OCI-M2 (cell line): ENCODE measurements around the gene FASN.

Experiments used
- DNase-seq: peaks from one replicate; lab custom pipeline; 2025; ENCODE audit not compliant: unreplicated experiment; lab: John Stamatoyannopoulos, UW

The FASN gene

GRCh38 chr17:82078433-82078832, 19.6 kb downstream of the FASN start:
- no peak for DNase-seq

GRCh38 chr17:82077617-82078358, 20.2 kb downstream of the FASN start:
- no peak for DNase-seq

DNA sequence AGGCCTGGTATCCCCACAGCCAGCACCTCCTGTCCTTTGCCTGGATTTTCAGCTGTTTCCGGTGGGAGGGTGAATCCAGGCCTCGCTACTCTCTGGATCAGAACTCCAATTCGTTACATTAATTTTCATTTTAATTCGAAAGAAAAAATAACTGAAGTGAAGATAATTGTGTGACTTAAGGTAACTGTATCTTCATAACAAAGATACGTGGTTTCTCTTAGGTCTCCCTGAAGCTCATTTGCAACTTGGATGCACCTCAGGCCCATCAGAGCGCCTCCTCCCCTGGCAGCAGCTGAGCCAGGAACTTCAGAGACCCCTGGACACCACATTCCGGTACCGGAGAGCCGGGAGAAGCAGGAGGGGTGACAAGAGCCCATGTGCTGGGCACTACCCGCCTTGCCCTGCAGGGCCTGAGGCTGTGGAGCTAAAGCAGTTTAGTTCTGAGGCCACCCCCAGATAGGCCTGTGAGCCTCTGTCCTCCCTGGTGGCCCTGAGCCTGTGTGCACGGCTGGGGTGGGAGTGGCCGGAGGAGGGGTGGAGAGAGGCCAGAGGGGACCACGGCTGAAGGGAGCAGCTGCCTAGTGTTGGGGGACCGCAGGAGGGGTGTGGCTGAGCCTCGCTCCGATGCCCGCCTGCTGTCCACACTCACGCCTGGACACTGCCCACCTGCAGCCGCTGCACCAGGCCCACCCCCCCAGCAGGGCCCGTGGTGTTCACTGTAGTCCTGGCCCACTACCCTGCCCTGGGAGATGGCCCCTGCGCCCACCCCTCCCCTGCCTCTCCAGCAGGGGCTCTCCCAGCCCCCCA, 21.0 kb downstream of the FASN start:
- no peak for DNase-seq

DNA sequence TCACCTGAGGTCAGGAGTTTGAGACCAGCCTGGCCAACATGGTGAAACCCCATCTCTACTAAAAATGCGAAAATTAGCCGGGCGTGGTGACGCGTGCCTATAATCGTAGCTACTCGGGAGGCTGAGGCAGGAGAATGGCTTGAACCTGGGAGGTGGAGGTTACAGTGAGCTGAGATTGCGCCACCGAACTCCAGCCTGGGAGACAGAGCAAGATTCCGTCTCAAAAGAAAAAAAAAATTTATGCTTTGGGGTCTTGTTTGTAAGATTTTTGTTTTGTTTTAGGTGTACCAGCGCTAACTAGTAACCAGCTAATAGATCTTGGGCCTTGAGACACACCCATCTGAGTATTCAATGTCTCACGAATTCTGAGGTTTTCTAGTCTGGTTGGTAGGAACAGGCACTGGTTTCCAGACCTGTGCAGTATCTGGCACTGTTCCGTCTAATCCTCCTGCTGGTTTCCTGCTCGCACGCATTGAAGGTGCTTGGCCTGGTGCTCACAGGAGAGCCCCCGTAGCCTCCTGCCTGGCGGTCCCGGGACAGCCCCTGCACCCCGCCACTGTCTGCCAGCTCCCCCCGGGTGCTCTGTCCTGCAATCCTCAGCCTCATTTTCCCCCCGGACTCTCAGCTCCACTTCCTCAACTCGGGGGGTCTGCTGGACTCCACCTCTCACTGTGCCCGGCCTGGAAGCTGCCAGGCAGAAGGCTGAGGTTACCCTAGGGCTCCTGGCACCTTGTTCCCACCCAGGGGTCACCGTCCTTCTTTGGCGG, 21.8 kb downstream of the FASN start:
- DNase-seq: no peak

DNA sequence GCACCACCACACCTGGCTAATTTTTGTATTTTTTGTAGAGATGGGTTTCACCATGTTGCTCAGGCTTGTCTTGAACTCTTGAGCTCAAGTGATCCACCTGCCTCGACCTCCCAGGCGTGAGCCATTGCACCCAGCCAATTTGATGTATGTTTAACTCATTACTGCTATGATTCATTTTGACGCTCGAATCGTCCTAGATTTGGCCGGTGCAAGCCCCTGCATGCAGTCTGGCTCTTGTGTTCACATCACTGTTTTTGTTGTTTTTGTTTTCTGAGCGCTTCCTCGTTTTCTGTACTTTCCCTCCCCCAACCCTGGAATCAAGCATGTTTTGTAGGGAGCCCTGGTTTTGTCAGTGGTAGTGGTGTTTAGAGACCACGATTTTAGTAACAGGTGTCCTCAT, 24.6 kb downstream of the FASN start:
- DNase-seq: no peak

DNA sequence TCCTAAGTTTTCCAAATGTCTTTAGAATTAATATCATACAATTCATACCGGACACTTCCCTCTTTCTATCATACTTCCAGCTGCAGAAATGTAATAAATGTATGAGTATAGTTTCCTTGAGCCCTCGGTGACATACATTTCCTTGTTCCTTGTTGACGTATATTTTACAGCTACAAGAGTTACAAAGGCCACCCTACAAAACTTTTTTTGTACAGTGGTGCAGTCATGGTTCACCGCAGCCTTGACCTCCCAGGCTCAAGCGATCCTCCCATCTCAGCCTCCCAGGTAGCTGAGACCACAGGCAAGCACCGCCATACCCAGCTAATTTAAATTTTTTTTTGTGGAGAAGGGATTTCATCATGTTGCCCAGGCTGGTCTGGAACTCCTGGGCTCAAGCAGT, 25.2 kb downstream of the FASN start:
- DNase-seq: no peak

- no peak for DNase-seq
Observed at GRCh38 chr17:82070611-82071010, 27.4 kb downstream of the FASN start.

DNA sequence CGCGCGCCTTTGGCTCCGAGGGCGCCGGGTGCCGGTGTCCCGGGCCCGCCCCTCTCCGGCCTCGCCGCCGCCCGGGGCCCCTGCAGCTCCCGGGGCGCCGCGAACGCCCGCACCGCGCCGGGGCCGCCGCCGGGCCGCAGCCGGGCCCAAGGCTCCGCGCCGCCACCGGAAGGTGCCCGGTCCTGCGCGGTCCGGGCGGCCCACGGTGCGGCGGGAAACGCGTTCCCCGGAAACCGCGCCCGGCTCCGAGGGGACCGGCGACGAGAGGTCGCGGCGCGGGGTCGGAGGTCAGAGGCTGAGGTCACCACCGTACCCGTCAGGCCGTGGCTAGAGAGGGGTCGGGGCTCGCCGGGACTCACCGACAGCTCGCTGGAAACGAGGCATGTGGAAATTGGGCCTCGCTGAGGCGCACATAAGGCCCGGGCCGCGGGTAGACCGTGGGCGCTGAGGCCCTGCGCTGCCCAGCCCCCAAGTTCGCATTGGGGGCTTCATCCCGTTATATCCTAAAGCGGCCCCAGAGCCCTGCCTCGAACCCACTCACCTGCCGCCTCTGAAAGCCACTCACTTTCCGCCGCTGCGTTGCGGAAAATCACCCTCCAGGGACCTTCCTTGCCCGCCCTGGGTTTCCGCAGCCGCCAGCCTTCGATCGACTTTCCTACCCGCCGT, 32.3 kb downstream of the FASN start, which contains the start of gene DUS1L:
DUS1L (minus strand) TSS at position 167 of the 666 bp plus-strand sequence. CDS start 745 bp downstream, outside the sequence.
- DNase-seq: no peak

DNA sequence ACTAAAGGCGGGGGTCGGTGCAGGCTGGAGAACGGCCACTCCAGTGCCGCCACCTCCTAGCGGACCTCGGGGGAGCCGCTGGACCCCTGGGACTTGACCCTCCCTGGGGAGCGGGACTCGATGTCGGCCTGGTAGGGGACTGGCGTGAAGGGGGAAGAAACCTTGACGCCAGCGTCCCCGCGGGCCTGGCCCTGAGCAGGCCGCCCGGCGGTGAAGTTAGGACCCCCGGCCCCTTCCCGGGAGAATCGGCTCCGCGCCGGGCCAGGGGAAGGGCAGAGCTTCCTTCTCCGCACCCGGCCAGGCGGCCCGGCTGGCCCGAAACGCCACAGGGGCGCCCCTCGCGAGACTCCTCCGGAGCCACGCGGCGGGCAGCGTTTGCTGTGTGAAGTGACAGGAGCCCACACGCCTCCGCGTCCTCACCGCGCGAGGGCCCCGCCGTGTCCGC, 32.8 kb downstream of the FASN start:
- DNase-seq: no peak

GRCh38 chr17:82064433-82065192, 33.4 kb downstream of the FASN start:
- DNase-seq: no peak

DNA sequence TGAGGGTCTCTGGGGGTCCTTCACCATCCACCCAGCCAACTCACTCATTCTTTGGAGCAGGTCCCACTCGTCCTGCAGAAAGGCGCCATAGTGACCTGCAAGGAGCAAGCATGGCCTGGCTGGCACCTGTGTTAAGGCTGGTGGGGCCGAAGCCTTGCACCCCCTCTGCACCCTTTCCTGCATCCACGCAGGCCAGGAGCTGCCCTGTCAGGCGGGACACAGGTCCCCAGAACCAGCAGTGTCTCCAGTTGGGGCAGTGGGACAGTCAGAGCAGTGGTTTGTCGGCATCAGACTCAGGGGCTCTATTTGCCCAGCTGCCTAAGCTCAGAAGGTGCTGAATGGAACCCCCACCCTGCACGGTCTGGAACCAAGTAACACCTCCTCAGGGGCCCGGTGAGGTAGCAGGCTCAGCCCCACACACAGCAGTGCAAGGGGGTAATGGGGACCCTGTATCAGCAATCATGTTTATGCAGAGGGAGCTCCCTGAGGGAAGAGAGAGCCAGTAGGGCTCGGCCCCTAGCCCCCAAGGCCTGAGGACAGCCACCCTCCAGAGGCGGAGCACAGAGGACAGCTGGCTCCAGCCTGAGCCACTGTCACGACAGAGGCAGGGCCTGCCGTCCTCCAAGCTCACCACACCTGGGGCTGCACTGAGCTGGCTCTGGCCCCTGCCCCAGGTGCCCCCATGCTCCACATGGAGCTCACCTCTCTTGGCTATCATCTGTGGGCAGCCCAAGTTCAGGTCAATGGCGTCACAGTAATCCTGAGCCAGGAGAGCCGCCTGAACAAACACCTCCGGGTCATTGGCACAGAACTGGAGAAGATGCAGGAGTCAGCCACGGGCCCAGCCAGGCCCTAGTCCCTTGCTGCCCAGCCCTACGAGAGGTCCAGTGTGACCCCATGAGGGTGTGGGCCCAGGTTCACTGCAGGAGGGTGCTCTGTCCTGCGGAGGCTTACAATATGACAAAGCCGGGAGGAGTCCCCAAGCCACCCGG, 34.3 kb downstream of the FASN start:
- DNase-seq: no peak

DNA sequence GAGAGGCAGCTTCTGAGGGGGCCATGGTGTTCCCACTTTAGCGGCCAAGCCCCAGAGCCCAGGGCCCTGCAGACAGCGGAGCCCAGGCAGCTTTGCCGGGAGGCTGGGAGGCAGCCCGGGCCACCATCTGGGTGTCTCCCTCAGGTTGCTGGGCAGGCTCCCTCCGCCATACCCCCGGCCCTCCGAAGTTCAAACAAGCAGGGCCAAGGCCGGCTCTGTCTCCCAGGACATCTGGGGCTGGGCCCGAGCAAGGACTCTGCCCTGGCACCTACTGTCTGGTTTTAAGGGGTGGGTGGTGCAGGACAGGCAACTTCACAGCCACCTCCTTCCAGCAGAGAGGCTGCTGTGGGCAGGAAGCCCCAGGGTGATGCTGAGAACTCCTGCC, 35.1 kb downstream of the FASN start:
- no peak for DNase-seq

DNA sequence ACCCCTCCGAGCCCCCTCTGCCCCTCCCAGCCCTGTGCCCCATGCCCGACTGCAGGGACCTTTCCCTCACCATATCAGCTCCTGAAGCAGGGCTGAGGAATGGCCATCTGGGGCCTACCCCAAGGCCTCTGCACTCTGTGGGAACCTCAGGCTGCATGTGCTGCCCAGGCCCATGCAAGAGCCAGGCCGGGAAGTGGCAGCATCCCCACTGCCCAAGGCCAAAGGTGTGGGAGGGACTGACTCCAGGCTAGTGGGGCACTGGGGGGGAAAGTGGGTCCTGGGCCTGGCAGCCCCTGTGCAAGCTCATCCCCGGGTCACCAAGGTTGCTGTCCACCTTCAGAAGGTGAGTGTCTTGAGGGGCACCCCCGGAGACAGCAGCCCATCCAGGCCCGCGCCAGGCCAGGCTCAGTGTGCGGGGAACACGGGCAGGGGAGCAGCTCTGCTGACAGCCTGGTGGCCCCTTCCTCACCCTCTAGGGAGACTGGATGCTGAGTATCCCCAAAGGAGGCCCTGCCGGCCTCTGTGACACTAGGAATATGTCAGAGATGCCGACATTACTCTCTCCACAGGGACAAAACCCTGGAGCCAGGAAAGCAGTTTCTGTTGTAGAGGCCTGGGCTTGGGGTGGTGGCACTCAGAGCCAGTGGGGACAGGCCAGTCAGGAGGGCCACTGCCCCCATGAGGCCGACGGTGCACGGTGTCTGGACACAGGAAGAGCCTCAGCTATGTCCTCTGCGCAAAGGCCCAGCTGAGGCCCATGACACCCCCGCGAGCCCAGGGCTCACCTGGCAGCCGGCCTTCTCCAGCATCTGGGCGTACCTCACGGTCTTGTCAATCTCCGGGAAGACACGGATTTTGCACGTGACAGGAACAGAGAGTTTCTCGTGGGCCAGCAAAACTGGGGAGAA, 35.7 kb downstream of the FASN start:
- no peak for DNase-seq

GRCh38 chr17:82061047-82061925, 36.8 kb downstream of the FASN start:
- DNase-seq: no peak

GRCh38 chr17:82060614-82061013, 37.4 kb downstream of the FASN start:
- DNase-seq: no peak

- no peak for DNase-seq
Observed at GRCh38 chr17:82060001-82060380, 38.0 kb downstream of the FASN start.
